Stimulated activated memory B cell treated with anti-CD40 and anti-IgM and Interleukin-4, amounts not matched to agents 10 μg/mL and 1 μg/mL and 100 μg/mL, for 72 hours (primary cell): Measurements from ENCODE around the gene WDR70.
"Not testable (repeated sequence)": the region's sequence is repeated elsewhere in the genome, so short reads cannot be mapped to it uniquely, and the experiment has no call there.

Experiments
- ATAC-seq: fragments of 150-1000 bp; cut with Tn5 transposase; 2 replicates; pipeline ENCODE4 v1.10.0; 2021
- H3K27ac Mint-ChIP-seq: one replicate; pipeline ENCODE4 v1.8.0; 2022; ENCODE audit warnings: mild to moderate bottlenecking, mixed read lengths
- H3K27me3 Mint-ChIP-seq: one replicate; pipeline ENCODE4 v1.8.0; 2022; ENCODE audit warnings: mixed read lengths
- H3K36me3 Mint-ChIP-seq: one replicate; pipeline ENCODE4 v1.8.0; 2022; ENCODE audit warnings: mixed read lengths
- H3K4me1 Mint-ChIP-seq: one replicate; pipeline ENCODE4 v1.8.0; 2022; ENCODE audit warnings: mixed read lengths
- H3K4me3 Mint-ChIP-seq: one replicate; pipeline ENCODE4 v1.8.0; 2022; ENCODE audit warnings: mild to moderate bottlenecking, moderate library complexity, mixed read lengths
- H3K9me3 Mint-ChIP-seq: one replicate; pipeline ENCODE4 v1.8.0; 2022; ENCODE audit warnings: mixed read lengths

The WDR70 gene

DNA sequence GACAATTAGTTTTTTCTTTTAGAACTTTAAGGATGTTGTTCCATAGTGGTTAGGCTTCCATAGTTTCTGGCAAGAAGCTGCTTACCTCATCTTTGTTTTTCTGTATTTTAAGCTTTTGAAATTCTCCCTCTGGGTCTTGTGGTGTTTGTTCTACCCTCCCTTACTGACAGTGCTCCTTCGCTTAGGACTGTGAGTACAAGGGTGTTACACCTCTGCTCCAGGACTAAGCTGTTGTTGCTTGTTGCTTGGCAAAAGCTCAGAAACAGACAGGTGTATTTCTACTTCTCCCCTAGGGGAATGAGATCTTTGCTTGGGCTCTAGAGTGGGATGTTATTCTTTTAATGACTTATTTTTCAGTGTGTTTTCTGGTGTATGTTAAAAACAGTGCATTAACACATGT, 225.2 kb downstream of the WDR70 start:
- Mint-ChIP-seq H3K27me3 (no peaks in the 10 kb centered on the region), H3K4me1 (no peaks in the 10 kb centered on the region), H3K36me3 (peaks cover 45% of the 10 kb centered on the region), H3K9me3 (peaks cover 5% of the 10 kb centered on the region), H3K27ac (no peak overlapping the region), H3K4me3 (no peak overlapping the region)
- ATAC-seq, result no peak

DNA sequence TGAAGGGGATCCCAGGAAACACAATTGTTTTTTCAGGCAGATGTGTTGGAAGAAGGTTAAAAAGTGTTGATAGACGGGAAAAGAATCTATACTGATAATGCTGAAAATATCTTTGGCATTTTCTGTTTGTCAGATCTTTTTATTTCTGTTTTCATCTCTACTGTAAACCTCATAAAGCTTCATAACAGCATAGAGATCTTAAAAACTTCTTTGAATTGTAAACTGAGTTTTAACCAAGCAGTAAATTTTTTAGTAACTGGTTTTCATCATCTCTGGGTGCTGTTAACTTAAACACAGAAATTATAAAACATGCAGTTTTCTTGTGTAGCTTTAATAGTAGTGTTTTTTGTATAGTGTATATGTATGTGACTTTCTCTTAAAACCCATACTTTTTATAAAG, 227.0 kb downstream of the WDR70 start:
- Mint-ChIP-seq H3K9me3 (peaks cover 5% of the 10 kb centered on the region), H3K27me3 (no peaks in the 10 kb centered on the region), H3K4me3 (no peak overlapping the region), H3K27ac (no peak overlapping the region), H3K36me3 (peaks cover 47% of the 10 kb centered on the region), H3K4me1 (no peaks in the 10 kb centered on the region)
- ATAC-seq, result no peak

DNA sequence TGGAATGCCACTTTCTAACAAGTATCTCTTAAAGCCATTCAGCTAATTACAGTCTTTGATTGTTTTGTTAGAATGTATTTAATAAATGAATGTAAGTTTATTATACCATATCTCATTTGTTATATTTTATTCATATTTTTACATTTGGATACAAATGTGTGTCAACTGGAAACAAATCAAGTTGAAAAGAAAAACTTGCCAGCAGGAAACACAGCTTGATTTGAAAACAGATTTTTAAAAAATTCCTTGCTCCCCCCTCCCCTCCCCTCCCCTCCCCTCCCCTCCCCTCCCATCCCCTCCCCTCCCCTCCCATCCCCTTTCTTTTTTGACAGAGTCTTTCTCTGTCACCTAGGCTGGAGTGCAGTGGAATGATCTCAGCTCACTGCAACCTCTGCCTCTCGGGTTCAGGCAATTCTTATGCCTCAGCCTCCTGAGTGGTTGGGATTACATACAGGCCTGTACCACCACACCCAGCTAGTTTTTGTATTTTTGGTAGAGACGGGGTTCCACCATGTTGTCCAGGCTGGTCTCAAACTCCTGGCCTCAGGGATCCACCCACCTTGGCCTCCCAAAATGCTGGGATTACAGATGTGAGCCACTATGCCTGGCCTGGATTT, 227.6 kb downstream of the WDR70 start:
- Mint-ChIP-seq H3K9me3 (peaks cover 1% of the 10 kb centered on the region), H3K4me3 (no peak overlapping the region), H3K27ac (no peak overlapping the region), H3K36me3 (peaks cover 41% of the 10 kb centered on the region), H3K27me3 (no peaks in the 10 kb centered on the region), H3K4me1 (no peaks in the 10 kb centered on the region)
- no peak for ATAC-seq

- no peak overlapping the region for H3K27ac Mint-ChIP-seq
- H3K27me3 Mint-ChIP-seq, result no peaks in the 10 kb centered on the region
- H3K9me3 Mint-ChIP-seq, result no peaks in the 10 kb centered on the region
- peaks cover 44% of the 10 kb centered on the region for H3K36me3 Mint-ChIP-seq
- peaks cover 7% of the 10 kb centered on the region for H3K4me1 Mint-ChIP-seq
- no peak overlapping the region for H3K4me3 Mint-ChIP-seq
- ATAC-seq, result no peak
Measured at GRCh38 chr5:37615184-37615583, 236.1 kb downstream of the WDR70 start.

GRCh38 chr5:37619353-37619752, 240.2 kb downstream of the WDR70 start:
- Mint-ChIP-seq H3K9me3 (peaks cover 5% of the 10 kb centered on the region), H3K27me3 (no peaks in the 10 kb centered on the region), H3K4me1 (peaks cover 7% of the 10 kb centered on the region), H3K36me3 (peaks cover 56% of the 10 kb centered on the region), H3K4me3 (no peak overlapping the region), H3K27ac (no peak overlapping the region)
- no peak for ATAC-seq

DNA sequence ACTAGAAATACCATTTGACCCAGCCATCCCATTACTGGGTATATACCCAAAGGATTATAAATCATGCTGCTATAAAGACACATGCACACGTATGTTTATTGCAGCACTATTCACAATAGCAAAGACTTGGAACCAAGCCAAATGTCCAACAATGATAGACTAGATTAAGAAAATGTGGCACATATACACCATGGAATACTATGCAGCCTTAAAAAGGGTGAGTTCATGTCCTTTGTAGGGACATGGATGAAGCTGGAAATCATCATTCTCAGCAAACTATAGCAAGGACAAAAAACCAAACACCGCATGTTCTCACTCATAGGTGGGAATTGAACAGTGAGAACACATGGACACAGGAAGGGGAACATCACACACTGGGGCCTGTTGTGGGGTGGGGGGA, 243.2 kb downstream of the WDR70 start:
- H3K27ac Mint-ChIP-seq, H3K4me3 Mint-ChIP-seq, H3K4me1 Mint-ChIP-seq, ATAC-seq, H3K27me3 Mint-ChIP-seq: not testable (repeated sequence)
- Mint-ChIP-seq H3K9me3 (peaks cover 16% of the 10 kb centered on the region), H3K36me3 (peaks cover 64% of the 10 kb centered on the region)

DNA sequence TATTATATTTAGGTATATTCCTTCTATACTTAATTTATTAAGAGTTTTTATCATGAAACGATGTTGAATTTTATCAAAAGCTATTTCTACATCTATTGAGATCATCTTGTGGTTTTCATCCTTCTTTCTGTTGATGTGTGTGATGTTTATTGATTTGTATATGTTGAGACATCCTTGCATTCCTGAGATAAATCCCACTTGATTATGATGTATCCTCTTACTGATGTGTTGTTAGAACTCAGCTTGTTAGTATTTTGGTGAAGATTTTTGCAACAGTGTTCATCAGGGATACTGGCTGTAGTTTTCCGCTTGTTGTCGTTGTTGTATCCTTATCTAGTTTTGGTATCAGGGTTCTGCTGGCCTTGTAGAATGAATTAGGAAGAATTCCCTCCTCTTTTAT, 247.1 kb downstream of the WDR70 start:
- Mint-ChIP-seq H3K27ac (no peak overlapping the region), H3K36me3 (peaks cover 78% of the 10 kb centered on the region), H3K4me3 (no peak overlapping the region), H3K9me3 (peaks cover 27% of the 10 kb centered on the region), H3K4me1 (no peaks in the 10 kb centered on the region), H3K27me3 (no peaks in the 10 kb centered on the region)
- ATAC-seq, result no peak

GRCh38 chr5:37628876-37629275, 249.8 kb downstream of the WDR70 start:
- Mint-ChIP-seq H3K4me3 (no peak overlapping the region), H3K27me3 (no peaks in the 10 kb centered on the region), H3K27ac (no peak overlapping the region), H3K4me1 (no peaks in the 10 kb centered on the region), H3K9me3 (peaks cover 27% of the 10 kb centered on the region), H3K36me3 (peaks cover 79% of the 10 kb centered on the region)
- no peak for ATAC-seq

DNA sequence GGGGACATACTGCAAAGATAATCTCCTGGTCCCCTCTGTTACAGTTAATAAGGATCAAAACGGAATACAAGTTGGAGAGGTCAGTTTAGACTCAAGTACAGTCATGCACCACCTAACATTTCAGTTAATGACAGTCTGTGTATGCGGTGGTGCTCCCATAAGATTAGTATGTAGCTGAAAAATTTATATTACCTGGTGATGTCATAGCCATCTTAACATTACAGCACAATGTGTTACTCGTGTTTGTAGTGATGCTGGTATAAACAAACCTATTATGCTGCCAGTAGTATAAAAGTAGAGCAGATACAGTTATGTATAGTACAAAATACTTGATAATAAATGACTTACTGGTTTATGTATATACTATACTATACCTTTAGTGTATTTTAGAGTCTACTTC, 252.8 kb downstream of the WDR70 start:
- H3K4me3 Mint-ChIP-seq, result no peak overlapping the region
- H3K27me3 Mint-ChIP-seq, result no peaks in the 10 kb centered on the region
- no peak for ATAC-seq
- H3K4me1 Mint-ChIP-seq, result no peaks in the 10 kb centered on the region
- peaks cover 19% of the 10 kb centered on the region for H3K9me3 Mint-ChIP-seq
- no peak overlapping the region for H3K27ac Mint-ChIP-seq
- peaks cover 69% of the 10 kb centered on the region for H3K36me3 Mint-ChIP-seq

GRCh38 chr5:37637165-37637845, 258.2 kb downstream of the WDR70 start:
- Mint-ChIP-seq H3K27ac (no peak overlapping the region), H3K27me3 (no peaks in the 10 kb centered on the region), H3K36me3 (peaks cover 32% of the 10 kb centered on the region), H3K4me1 (no peaks in the 10 kb centered on the region), H3K4me3 (no peak overlapping the region), H3K9me3 (peaks cover 3% of the 10 kb centered on the region)
- no peak for ATAC-seq

DNA sequence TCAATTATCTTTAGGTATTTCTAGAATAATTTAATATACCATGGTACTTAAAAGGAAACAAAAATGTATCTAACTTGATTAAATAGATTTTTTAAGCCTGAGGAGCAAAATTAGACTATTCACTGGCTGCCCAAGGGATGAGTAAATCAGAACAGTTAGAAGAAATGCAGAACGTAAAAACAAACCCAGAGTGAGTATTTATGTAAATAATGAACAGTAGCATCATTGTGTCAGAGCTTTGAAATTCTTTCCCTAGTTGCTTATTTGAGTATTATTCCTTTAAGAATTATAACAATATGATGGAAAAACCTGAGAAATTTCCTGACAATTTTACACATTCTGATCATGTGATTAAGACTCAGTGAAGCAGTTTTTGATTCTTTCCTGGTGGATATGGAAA, 259.8 kb downstream of the WDR70 start:
- Mint-ChIP-seq H3K27ac (no peak overlapping the region), H3K27me3 (no peaks in the 10 kb centered on the region), H3K4me3 (no peak overlapping the region), H3K9me3 (peaks cover 6% of the 10 kb centered on the region), H3K36me3 (peaks cover 45% of the 10 kb centered on the region), H3K4me1 (no peaks in the 10 kb centered on the region)
- no peak for ATAC-seq

DNA sequence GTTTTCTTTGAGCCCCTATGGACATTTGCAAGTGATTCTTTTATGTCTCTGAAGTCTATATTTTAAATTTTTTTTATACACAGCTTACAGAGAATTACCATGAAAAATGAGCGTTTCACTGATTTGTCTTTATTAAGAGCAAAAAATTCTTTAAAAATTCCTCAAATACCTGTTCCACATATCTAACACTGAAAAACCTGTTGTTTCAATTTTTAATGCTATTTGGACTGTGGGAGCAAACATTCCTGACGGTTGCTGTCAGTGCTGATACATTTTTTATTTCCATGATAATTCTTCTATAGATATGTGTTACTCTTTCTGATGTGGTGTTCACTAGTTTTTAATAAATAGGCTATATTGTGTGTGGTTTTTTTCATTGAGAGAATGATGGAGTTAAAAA, 261.0 kb downstream of the WDR70 start:
- H3K36me3 Mint-ChIP-seq, result peaks cover 49% of the 10 kb centered on the region
- H3K9me3 Mint-ChIP-seq, result peaks cover 16% of the 10 kb centered on the region

GRCh38 chr5:37641933-37642332, 262.8 kb downstream of the WDR70 start:
- H3K27me3 Mint-ChIP-seq, result no peaks in the 10 kb centered on the region
- H3K4me1 Mint-ChIP-seq, result no peaks in the 10 kb centered on the region
- ATAC-seq, result no peak
- peaks cover 55% of the 10 kb centered on the region for H3K36me3 Mint-ChIP-seq
- no peak overlapping the region for H3K4me3 Mint-ChIP-seq
- H3K27ac Mint-ChIP-seq, result no peak overlapping the region
- H3K9me3 Mint-ChIP-seq, result peaks cover 21% of the 10 kb centered on the region

More for the DNA sequence above, 261.0 kb downstream of the WDR70 start:
- no peak overlapping the region for H3K4me3 Mint-ChIP-seq
- H3K27ac Mint-ChIP-seq, result no peak overlapping the region
- no peaks in the 10 kb centered on the region for H3K27me3 Mint-ChIP-seq
- no peak for ATAC-seq
- H3K4me1 Mint-ChIP-seq, result no peaks in the 10 kb centered on the region

GRCh38 chr5:37645707-37646106, 266.6 kb downstream of the WDR70 start:
- Mint-ChIP-seq H3K4me1 (no peaks in the 10 kb centered on the region), H3K9me3 (peaks cover 32% of the 10 kb centered on the region), H3K27ac (no peak overlapping the region), H3K4me3 (no peak overlapping the region), H3K27me3 (no peaks in the 10 kb centered on the region), H3K36me3 (peaks cover 79% of the 10 kb centered on the region)
- no peak for ATAC-seq

- Mint-ChIP-seq H3K4me1 (peaks cover 13% of the 10 kb centered on the region), H3K36me3 (peaks cover 64% of the 10 kb centered on the region), H3K9me3 (peaks cover 17% of the 10 kb centered on the region)
- H3K4me3 Mint-ChIP-seq, H3K27ac Mint-ChIP-seq, H3K27me3 Mint-ChIP-seq, ATAC-seq: not testable (repeated sequence)
Measured at GRCh38 chr5:37654566-37654965, 275.4 kb downstream of the WDR70 start.

- no peak overlapping the region for H3K4me3 Mint-ChIP-seq
- H3K9me3 Mint-ChIP-seq, result peaks cover 9% of the 10 kb centered on the region
- H3K36me3 Mint-ChIP-seq, result peaks cover 47% of the 10 kb centered on the region
- no peak overlapping the region for H3K27ac Mint-ChIP-seq
- H3K27me3 Mint-ChIP-seq, result no peaks in the 10 kb centered on the region
- ATAC-seq, result no peak
- peaks cover 11% of the 10 kb centered on the region for H3K4me1 Mint-ChIP-seq
Measured at GRCh38 chr5:37657046-37657445, 277.9 kb downstream of the WDR70 start.
